Esophagus muscularis mucosa (tissue), 4 donors: ENCODE results near the gene WFDC1. TPM values are rescaled to one million over a fixed set of nuclear protein-coding genes. Genes with fewer than 3 reads are reported as not detected.

Experiments
- DNase-seq: peaks from one replicate; pipeline ENCODE4 v3.0.0-alpha.2; 2017; ENCODE audit errors: extremely low spot score
- H3K27ac ChIP-seq, 4 donors: fragments of 200-600 bp; sonication (generic); replicated peaks in 1 of 4; 1 replicate in 3 of 4; 2 replicates in 1 of 4; pipeline ENCODE4 v1.5.1; 2016 to 2019; ENCODE audit warnings: mild to moderate bottlenecking in 1 of 4
- H3K27me3 ChIP-seq, 4 donors: fragments of 200-600 bp; sonication (generic); one replicate each; pipeline versions ENCODE4 v1.5.1 to v1.6.0; 2016 to 2019
- H3K36me3 ChIP-seq, 4 donors: fragments of 200-600 bp; sonication (generic); one replicate each; pipeline ENCODE4 v1.5.1; 2016 to 2019
- H3K4me1 ChIP-seq, 4 donors: fragments of 200-600 bp; sonication (generic); one replicate each; pipeline ENCODE4 v1.5.1; 2016 to 2019
- H3K4me3 ChIP-seq, 4 donors: fragments of 200-600 bp; sonication (generic); 1 replicate in 2 of 4; 2 replicates in 2 of 4; pipeline ENCODE4 v1.5.1; 2016 to 2019; ENCODE audit warnings: mild to moderate bottlenecking in 4 of 4, moderate library complexity in 1 of 4
- H3K9me3 ChIP-seq, 4 donors: fragments of 200-600 bp; sonication (generic); 1 replicate in 3 of 4; 2 replicates in 1 of 4; pipeline ENCODE4 v1.5.1; 2016 to 2019
- CTCF ChIP-seq, 3 experiments: fragments of 200-600 bp in 2 of 3; fragments of 450-650 bp in 1 of 3; sonication (generic) in 2 of 3; IDR thresholded peaks; one replicate each; pipeline ENCODE4 v1.5.1; 2017 to 2019; ENCODE audit warnings: antibody characterized with exemption in 3 of 3, mild to moderate bottlenecking in 2 of 3, moderate library complexity in 1 of 3
- EP300 ChIP-seq: sonication (generic); formaldehyde crosslinking; IDR thresholded peaks from one replicate; pipeline ENCODE4 v1.6.1; 2017; ENCODE audit warnings: antibody characterized with exemption
- POLR2A ChIP-seq: fragments of 450-650 bp; IDR thresholded peaks from one replicate; pipeline ENCODE4 v1.6.1; 2017; ENCODE audit warnings: antibody characterized with exemption, moderate library complexity, mild to moderate bottlenecking, low read depth
- POLR2AphosphoS5 ChIP-seq, 2 donors: sonication (generic); formaldehyde crosslinking; IDR thresholded peaks; one replicate each; pipeline ENCODE4 v1.6.1; 2017; ENCODE audit warnings: antibody characterized with exemption in 2 of 2
- WGBS: methylation state at CpG from one replicate; pipeline ENCODE4 v1.1.5; 2018; 5-methylcytosine and 5-hydroxymethylcytosine counted together
- intact Hi-C: fragments of 100-400 bp; cut with DNase I; formaldehyde crosslinking; loops from one replicate; pipeline ENCODE4 v1.15.1; 2023
- total RNA-seq, 4 donors: library from RNA; depleted of rRNA; stranded (reverse); fragments of >200 nt; gene quantifications; one replicate each; pipeline versions ENCODE4 v1.1.0 to v1.2.1, GENCODE V29; 2016

The WFDC1 gene
- total RNA-seq, 4 donors from 2014 or later, result 4.6 to 29.9 (median 15.6) TPM

- DNase-seq, result no peak
- no peak overlapping the region for H3K27ac ChIP-seq
- WGBS, result 90% methylated on average over 1 of the region's 4 CpGs
- no peak overlapping the region for H3K4me3 ChIP-seq
- no peaks in the 10 kb centered on the region for H3K9me3 ChIP-seq
- H3K4me1 ChIP-seq, result no peaks in the 10 kb centered on the region
- peaks cover 0 to 26% (median 0%) of the 10 kb centered on the region in 4 donors for H3K27me3 ChIP-seq
- no peak for TF ChIP-seq CTCF (IDR thresholded peaks at IDR 0.05)
- TF ChIP-seq POLR2AphosphoS5 (IDR thresholded peaks at IDR 0.05), result no peak
- no peak for TF ChIP-seq EP300
- no peak for TF ChIP-seq POLR2A
- intact Hi-C loops, result no loop called here
- no peaks in the 10 kb centered on the region for H3K36me3 ChIP-seq
Measured at GRCh38 chr16:84267380-84267779, 27.3 kb upstream of the WFDC1 start.

- intact Hi-C loops, result no loop called here
- Histone ChIP-seq H3K4me1 (no peaks in the 10 kb centered on the region), H3K27me3 (peaks cover 0 to 17% (median 0%) of the 10 kb centered on the region in 4 donors), H3K4me3 (no peak overlapping the region), H3K36me3 (no peaks in the 10 kb centered on the region), H3K9me3 (no peaks in the 10 kb centered on the region), H3K27ac (no peak overlapping the region)
- TF ChIP-seq POLR2AphosphoS5 (IDR thresholded peaks at IDR 0.05) (no peak), POLR2A (no peak), CTCF (IDR thresholded peaks at IDR 0.05) (no peak), EP300 (no peak)
- 64% methylated on average over 18 of the region's 18 CpGs for WGBS
- DNase-seq, result no peak
Measured at GRCh38 chr16:84268291-84269040, 26.2 kb upstream of the WFDC1 start.

- no peak for DNase-seq
- Histone ChIP-seq H3K4me1 (no peaks in the 10 kb centered on the region), H3K9me3 (no peaks in the 10 kb centered on the region), H3K27ac (no peak overlapping the region), H3K4me3 (no peak overlapping the region), H3K36me3 (no peaks in the 10 kb centered on the region), H3K27me3 (peaks cover 0 to 19% (median 0%) of the 10 kb centered on the region in 4 donors)
- intact Hi-C loops, result no loop called here
- 82% methylated on average over 6 of the region's 9 CpGs for WGBS
- TF ChIP-seq POLR2A, result no peak
- TF ChIP-seq EP300, result no peak
- no peak for TF ChIP-seq CTCF (IDR thresholded peaks at IDR 0.05)
Measured at GRCh38 chr16:84270071-84270470, 24.6 kb upstream of the WFDC1 start.

- 83% methylated on average over 10 of the region's 10 CpGs for WGBS
- Histone ChIP-seq H3K36me3 (no peaks in the 10 kb centered on the region), H3K4me1 (no peaks in the 10 kb centered on the region), H3K27me3 (peaks cover 0 to 22% (median 0%) of the 10 kb centered on the region in 4 donors), H3K4me3 (no peak overlapping the region), H3K9me3 (no peaks in the 10 kb centered on the region), H3K27ac (no peak overlapping the region)
- no peak for TF ChIP-seq EP300
- no peak for TF ChIP-seq POLR2A
- TF ChIP-seq CTCF (IDR thresholded peaks at IDR 0.05), result no peak
- intact Hi-C loops, result no loop called here
- no peak for DNase-seq
Measured at GRCh38 chr16:84270531-84270930, 24.1 kb upstream of the WFDC1 start.

- Histone ChIP-seq H3K27ac (no peak overlapping the region), H3K4me1 (no peaks in the 10 kb centered on the region), H3K36me3 (no peaks in the 10 kb centered on the region), H3K27me3 (peaks cover 0 to 22% (median 0%) of the 10 kb centered on the region in 4 donors), H3K9me3 (no peaks in the 10 kb centered on the region), H3K4me3 (no peak overlapping the region)
- no peak for DNase-seq
- WGBS, result 83% methylated on average over 1 of the region's 1 CpG
- intact Hi-C loops, result no loop called here
- TF ChIP-seq POLR2A (no peak), CTCF (IDR thresholded peaks at IDR 0.05) (no peak), POLR2AphosphoS5 (IDR thresholded peaks at IDR 0.05) (no peak), EP300 (no peak)
Measured at GRCh38 chr16:84271037-84271436, 23.6 kb upstream of the WFDC1 start.
